GM19025 (cell line): ENCODE measurements around the gene SLC23A3.

Experiments
- ATAC-seq: cut with Tn5 transposase; IDR thresholded peaks from one replicate; pipeline ENCODE4 v1.9.1; 2021; ENCODE audit warnings: mild to moderate bottlenecking, low read depth, moderate library complexity; ENCODE audit not compliant: unreplicated experiment

Gene SLC23A3

GRCh38 chr2:219155054-219155644, 14.7 kb downstream of the SLC23A3 start:
- no peak for ATAC-seq

- ATAC-seq: no peak
These were observed 20.2 kb downstream of the SLC23A3 start for GRCh38 chr2:219149667-219150066.

- no peak for ATAC-seq
These were observed 27.5 kb downstream of the SLC23A3 start for GRCh38 chr2:219142329-219142728.

GRCh38 chr2:219140722-219141121, 29.1 kb downstream of the SLC23A3 start:
- no peak for ATAC-seq

GRCh38 chr2:219133976-219134375, 35.9 kb downstream of the SLC23A3 start:
- no peak for ATAC-seq

- no peak for ATAC-seq
These were observed 38.1 kb downstream of the SLC23A3 start for GRCh38 chr2:219131744-219132143.

- no peak for ATAC-seq
These were observed 38.5 kb downstream of the SLC23A3 start for GRCh38 chr2:219131327-219131726.

- no peak for ATAC-seq
These were observed 40.2 kb downstream of the SLC23A3 start for GRCh38 chr2:219129589-219129988.

GRCh38 chr2:219128396-219128795, 41.4 kb downstream of the SLC23A3 start:
- no peak for ATAC-seq

GRCh38 chr2:219127037-219127635, 42.7 kb downstream of the SLC23A3 start:
- ATAC-seq: no peak

GRCh38 chr2:219126555-219126954, 43.3 kb downstream of the SLC23A3 start:
- no peak for ATAC-seq

- no peak for ATAC-seq
These were observed 44.0 kb downstream of the SLC23A3 start for GRCh38 chr2:219125886-219126270.

- ATAC-seq: no peak
These were observed 44.5 kb downstream of the SLC23A3 start for GRCh38 chr2:219125225-219125885.

GRCh38 chr2:219124381-219125110, 45.3 kb downstream of the SLC23A3 start:
- ATAC-seq: no peak

- no peak for ATAC-seq
These were observed 46.3 kb downstream of the SLC23A3 start for GRCh38 chr2:219123356-219124135.

GRCh38 chr2:219122202-219122980, 47.4 kb downstream of the SLC23A3 start:
- no peak for ATAC-seq

- ATAC-seq: no peak
These were observed 49.7 kb downstream of the SLC23A3 start for GRCh38 chr2:219120082-219120481.

GRCh38 chr2:219119422-219120043, 50.3 kb downstream of the SLC23A3 start:
- no peak for ATAC-seq

- ATAC-seq: no peak
These were observed 51.3 kb downstream of the SLC23A3 start for GRCh38 chr2:219118504-219118903.
